ENCODE results near the gene ZFAND2A.
"Not testable (repeated sequence)": the region's sequence is repeated elsewhere in the genome, so short reads cannot be mapped to it uniquely, and the experiment has no call there.

The ZFAND2A gene

DNA sequence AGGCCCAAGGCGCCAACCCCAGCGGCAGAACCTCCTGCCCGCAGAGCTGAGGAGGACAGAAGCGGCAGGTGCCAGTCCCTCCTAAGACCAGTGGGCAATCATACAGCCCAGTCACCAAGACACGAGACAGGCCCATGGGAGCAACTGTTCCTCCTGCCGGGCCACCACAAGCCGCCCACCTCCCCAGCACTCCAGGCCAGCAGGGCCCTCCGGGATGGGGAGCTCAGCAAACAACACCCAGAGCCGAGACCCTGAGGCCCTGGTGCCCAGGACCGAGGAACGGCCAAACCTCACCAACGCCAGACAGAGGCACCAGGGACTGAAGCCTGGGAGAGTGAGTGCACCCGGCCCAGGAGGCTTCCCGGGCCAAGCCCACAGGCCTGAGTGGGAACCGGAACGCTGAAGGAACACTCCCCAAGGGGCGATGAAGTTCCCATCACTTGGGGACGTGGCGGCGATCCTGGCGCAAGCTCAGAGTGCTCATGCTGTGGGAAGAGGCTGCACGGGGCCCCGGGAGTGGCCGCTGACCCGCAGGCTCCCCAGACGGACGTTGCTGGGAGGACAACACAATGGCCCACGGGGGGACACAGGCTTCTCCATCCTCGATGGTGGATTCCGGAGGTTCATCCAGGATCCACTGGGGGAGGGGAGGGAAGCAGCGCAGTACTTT is 37.0 kb downstream of the ZFAND2A start:
- no peak for DNase-seq (ENCODE audit: low spot score)

DNA sequence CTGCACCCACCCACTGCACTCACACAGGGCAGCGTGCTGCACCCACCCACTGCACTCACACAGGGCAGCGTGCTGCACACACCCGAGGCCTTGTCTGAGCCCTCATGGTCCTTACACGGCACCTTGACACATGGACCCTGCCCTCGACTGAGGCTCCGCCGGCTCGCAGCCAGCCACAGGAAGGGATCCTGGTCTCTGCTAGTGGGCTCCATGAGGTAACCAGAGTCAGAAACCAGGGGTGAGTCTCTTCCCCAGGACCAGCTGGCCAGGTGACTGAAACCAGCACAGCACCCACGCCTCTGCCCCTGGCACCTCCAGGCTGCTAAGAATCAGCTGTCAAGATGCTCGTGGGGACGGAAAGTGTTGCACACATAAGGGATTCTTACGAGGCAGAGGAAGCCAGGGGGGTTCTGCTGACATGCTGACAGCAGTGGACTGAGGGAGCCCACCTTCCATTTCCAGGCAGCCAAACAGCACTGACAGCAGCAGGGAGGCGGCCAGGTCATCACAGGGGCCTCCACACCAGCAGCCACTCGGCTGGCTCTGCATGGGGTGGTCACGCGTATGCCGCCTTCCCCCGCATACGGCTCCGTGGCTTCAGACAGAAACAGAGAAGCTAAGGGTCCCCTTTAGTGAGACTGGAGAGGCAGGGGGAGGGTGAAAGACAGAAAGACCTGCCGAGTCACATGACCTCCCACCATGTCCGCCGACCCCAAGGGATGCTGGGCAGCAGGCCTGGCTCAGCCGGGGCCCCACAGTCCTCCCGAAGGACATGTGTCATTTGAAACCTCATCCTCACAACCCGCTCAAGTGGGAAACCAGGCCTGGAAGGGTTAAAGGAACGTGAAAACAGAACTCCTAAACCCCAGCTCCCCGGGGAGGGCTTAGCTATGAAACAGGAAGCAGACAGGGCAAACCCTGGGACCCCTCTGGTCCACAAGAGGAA is 37.8 kb downstream of the ZFAND2A start:
- no peak for DNase-seq (ENCODE audit: low spot score)

DNA sequence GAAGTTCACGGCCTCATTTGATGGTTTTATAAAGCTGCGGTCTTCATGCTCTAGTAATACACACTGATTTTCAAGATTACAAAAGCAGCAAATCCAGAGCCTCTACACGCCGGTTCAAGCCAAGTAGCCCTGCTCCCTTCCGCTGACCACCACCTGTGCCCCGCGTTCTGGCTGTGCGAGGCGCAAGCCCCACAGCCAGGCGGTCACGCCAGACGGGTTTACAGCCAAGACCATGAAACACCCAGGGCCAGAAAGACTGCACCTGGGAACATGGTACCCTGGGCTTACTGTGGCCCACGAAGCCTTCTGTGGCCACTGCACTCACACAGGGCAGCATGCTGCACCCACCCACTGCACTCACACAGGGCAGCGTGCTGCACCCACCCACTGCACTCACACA is 38.5 kb downstream of the ZFAND2A start:
- DNase-seq (ENCODE audit: low spot score) = no peak

DNA sequence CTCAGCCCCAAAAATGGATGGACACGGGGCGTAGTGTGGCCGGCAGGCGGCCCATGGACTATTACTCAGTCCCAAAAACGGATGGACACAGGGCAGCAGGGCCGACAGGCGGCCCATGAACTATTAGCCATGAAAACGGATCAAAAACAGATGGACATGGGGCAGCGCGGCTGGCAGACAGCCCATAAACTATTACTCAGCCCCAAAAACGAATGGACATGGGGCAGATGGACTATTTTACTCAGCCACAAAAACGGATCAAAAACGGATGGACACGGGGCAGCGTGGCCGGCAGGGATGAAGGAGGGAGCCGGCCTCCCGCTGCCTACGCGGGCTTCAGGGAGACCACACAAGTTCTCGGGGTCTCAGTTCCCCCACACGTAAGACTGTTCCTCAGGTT is 39.2 kb downstream of the ZFAND2A start:
- DNase-seq (ENCODE audit: low spot score) = no peak

DNA sequence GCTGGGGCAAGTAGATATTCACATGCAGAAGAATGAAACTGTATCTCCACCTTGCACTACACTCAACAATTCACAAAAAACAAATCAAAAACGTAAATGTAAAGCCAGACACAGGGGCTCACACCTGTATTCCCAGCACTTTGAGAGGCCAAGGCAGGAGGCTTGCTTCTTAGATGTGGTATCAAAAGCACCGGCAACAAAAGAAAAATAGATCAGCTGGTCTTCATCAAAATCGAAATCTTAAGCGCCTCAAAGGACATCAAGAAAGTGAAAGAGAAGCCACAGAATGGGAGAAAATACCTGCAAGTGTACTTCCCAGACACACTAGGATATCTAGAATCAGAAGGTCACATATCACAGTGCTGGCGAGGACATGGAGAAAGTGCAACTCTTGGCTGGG is 40.8 kb downstream of the ZFAND2A start:
- DNase-seq (ENCODE audit: low spot score) = no peak

DNA sequence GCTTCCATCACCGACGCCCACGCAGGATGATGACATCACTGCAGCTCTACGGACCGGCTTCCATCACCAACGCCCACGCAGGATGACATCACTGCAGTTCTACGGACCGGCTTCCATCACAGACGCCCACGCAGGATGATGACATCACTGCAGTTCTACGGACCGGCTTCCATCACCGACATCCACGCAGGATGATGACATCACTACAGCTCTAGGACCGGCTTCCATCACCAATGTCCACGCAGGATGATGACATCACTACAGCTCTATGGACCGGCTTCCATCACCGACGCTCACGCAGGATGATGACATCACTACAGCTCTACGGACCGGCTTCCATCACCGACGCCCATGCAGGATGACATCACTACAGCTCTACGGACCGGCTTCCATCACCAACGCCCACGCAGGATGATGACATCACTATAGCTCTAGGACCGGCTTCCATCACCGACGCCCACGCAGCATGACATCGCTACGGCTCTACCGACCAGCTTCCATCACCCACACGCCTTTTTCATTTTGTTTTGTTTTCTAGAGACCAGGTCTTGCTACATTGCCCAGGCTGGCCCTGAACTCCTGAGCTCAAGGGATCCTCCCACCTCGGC is 42.6 kb downstream of the ZFAND2A start:
- no peak for DNase-seq (ENCODE audit: low spot score)

DNA sequence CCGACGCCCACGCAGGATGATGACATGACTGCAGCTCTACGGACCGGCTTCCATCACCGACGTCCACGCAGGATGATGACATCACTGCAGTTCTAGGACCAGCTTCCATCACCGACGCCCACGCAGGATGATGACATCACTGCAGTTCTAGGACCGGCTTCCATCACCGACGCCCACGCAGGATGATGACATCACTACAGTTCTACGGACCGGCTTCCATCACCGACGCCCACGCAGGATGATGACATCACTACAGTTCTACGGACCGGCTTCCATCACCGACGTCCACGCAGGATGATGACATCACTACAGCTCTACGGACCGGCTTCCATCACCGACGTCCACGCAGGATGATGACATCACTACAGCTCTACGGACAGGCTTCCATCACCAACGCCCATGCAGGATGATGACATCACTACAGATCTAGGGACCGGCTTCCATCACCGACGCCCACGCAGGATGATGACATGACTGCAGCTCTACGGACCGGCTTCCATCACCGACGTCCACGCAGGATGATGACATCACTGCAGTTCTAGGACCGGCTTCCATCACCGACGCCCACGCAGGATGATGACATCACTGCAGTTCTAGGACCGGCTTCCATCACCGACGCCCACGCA is 43.5 kb downstream of the ZFAND2A start:
- not testable (repeated sequence) for DNase-seq (ENCODE audit: low spot score)

DNA sequence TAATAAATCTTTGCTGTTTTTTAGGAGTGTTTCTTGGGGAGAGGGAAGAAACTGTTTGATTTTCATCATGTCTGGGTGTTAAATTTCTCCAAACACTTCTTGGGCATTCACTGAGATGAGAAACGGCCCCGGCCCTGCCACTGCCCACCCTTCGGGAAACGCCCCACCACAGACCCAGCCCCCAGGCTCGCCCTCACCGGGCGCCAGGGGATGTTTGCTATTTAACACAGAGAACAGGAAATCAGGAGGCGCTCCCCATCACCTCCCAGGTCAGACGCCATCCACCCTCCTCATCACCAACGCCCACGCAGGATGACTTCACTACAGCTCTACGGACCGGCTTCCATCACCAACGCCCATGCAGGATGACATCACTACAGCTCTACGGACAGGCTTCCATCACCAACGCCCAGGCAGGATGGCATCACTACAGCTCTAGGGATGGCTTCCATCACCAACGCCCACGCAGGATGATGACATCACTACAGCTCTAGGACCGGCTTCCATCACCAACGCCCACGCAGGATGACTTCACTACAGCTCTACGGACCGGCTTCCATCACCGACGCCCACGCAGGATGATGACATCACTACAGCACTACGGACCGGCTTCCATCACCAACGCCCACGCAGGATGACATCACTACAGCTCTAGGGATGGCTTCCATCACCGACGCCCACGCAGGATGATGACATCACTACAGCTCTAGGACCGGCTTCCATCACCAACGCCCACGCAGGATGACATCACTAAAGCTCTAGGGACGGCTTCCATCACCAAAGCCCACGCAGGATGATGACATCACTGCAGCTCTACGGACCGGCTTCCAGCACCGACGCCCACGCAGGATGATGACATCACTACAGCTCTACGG is 44.6 kb downstream of the ZFAND2A start:
- DNase-seq (ENCODE audit: low spot score) = not testable (repeated sequence)

DNA sequence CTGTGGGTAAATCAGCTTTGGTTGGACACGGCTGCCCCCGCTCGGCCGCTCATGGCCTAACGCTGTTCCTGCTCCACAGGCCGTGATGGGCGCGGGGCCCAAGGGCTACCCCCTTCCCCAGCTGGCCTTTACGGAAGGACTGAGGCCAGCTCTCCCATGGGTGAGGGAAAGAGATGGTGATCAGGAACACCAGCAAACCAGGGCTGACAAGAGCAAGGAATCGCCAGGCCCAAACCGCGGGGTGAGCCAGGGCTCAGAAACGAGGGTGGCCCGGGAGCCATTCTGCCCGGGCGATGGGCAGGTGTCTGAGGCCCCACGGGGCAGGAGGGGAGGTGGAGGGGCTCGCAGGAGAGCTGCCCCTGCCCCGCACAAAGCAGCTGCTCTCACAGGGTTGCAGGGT is 45.5 kb downstream of the ZFAND2A start:
- DNase-seq (ENCODE audit: low spot score) = no peak

DNA sequence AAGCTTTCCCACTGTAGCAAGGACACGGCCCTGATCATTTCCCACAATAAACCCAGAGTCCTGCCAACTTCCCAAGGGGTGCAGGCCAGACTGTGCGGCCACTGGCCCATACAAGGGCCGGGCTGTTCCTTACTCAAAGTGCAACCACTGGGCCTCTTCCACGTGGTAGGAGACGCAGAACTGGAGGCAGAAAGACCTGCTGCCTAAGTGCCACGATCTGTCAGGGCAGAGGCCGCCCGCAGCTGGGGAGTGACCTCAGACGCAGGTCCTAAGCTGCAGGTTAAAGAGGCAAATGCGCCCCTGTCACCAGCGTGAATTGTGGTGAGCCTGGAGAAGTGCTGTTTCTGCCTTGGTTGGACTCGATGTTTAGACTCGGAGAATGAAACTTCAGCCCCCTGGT is 45.9 kb downstream of the ZFAND2A start:
- no peak for DNase-seq (ENCODE audit: low spot score)

DNA sequence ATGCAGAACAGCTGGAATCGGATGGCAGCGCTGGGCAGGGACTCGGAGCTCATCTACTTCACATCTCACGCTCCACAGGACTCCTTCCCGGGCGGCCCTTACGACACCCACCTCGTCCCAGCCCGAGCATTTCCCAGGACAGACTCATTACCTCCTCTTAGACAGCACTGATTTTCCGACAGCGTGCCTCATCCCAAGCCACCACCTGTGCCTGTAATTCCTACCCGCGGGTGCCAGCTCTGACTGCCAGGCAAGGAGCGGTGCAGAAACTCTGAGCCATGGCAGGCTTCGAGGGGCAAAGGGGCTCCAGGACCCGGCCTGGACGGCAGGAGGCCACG is 46.5 kb downstream of the ZFAND2A start:
- DNase-seq (ENCODE audit: low spot score) = no peak

DNA sequence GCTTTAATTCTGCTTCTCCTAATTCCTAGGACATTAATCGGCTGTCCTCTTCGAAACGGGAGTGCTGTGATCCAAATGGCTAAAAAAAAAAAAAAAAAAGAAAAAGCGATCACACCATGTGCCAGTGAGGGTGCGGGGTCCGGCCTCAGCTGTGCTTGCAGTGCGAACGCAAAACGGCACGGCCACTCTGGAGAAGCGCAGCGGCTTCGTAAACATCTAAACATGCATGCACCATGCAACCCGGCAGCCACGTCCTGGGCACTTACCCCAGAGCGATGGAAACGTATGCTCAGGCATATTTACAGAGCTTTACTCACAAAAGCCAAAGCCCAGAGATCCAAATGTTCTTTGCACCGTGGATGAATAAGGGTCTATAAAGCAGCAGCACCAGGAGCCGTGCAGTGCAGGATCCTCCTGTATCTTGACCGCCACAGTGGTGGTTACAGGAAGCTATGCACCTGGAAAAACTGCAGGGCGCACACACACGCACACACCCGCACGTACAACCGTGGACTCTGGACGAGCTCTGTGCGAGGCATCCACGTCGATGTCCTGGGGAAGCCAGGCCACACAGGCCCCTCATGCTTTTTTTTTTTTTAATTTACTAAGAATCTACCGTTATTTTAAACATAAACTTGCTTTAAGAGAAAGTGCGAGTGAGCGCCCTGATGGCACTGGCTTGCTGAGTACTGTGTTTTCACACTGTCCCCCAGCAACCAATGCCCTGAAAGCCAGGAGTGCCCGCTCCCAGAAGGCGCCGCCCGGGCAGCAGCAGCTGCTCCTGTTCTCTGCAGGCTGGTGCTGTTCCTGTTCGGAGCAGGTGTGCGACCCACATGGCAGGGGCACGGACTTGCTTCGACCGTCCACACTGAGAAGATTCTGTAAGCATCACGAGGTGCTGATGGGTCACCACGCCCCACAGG is 47.1 kb downstream of the ZFAND2A start:
- DNase-seq (ENCODE audit: low spot score) = no peak

DNA sequence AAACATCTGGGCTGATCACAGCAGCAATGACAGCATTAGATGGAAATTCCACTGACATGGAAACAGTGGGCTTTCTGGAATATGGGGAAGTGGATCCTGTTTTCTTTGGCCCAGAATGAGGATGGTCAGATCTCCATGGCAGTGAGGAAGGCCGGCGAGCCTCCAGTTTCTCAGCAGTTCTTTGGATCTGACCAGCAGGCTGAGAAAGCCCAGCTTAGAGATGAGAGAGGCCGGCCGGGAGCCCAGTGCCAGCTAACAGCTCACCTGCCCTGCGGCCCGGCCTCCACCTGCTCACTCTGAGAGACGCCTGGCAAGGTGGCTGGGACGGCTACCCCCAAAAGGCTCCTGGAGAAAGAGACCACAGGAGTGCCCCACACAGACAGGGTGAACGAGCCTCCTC is 47.9 kb downstream of the ZFAND2A start:
- DNase-seq (ENCODE audit: low spot score) = no peak

DNA sequence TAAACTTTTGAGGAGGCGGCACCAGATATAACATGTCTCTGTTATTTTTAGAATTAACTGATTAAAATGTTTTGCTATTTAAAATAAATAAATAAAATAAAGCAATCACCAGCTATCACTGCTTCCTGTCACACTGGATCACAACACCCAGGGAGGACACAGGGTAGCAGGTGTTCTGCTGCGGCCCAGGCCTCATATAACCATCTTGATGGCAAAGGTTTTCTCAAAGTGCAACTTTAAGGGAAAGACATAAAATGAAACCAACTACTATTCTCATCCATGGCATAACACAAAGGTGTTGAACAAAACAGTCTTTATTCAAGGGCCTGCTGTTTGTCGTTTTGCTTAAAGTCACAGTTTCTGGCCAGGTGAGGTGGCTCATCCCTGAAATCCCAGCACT is 48.8 kb downstream of the ZFAND2A start:
- no peak for DNase-seq (ENCODE audit: low spot score)

DNA sequence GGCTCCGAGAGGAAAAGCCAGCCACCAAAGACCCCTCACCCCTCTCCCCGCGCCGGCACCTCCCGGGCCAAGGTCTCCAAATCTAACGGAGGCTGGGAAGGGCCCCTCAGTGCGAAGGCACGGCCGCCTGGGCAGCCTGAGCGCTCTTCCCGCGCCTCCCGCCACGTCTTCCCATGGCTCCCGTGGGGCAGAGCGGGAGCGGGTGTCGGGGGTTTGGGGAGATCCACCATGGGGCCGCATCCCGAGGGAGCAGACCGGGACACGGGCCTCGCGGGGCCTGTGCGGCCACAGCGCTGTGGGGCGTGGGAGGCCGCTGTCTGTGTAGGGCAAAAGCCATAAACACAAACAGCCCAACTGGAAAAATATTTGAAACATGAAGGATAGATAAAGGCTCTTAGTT is 49.6 kb downstream of the ZFAND2A start:
- DNase-seq (ENCODE audit: low spot score) = no peak

DNA sequence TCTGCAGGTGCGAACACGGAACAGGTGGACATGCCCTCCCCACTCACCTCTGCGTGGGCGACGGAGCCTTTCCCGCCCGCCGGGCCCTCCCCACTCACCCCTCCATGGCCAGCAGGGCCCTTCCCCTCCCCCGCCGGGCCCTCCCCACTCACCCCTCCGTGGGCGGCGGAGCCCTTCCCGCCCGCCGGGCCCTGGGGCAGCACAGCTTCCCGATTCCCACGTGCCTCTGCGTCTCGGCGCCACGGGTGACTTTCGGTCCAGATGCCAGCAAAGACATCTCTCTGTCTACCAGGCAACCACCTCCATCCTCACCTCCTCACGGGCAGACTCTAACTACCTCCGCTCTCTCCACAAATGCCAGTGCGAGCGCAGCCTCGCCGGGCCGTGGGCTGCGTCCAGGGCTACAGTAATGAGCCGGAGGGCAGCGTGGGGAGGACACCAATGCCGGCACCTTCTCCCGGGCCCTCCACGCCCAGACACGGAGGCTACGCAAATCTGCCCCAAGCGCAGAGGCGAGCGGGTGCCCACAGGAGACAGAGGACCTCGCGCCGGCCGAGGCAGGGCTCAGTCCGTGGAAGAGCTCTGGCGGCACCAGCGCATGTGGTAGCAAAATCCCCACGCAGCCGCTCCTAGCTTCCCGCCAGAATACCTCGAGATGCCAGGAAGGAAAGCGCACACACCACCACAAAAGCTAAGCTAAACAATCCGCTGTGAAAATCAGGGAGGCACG is 50.2 kb downstream of the ZFAND2A start:
- DNase-seq (ENCODE audit: low spot score) = no peak

DNA sequence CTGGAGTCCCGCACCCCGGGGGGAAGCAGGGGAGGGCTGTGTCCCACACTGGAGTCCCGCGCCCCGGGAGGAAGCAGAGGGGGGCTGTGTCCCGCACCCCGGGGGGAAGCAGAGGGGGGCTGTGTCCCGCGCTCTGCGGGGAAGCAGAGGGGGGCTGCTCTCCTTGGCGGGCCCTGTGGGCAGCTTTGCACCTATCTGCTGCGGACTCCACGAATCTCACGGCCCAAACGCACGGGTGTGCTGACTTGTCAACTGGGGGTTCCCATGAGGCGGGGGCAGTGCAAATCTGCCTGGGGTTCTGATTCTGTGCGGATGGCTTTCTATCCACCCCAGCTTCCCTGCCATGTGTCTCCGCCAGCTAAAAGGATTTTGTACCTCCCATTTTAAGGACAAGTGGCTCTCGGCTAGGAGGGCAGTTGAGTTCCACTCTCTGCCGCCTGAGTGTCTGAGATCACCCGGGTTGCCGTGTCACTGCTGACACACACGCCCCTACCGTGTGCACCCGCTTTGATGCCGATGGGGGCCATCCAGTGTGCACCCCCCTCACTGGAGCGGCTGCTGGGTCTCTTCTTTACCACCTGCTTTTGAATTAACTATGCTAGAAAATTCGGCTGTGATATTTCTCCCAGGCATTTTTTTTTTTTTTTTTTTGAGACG is 51.6 kb downstream of the ZFAND2A start:
- DNase-seq (ENCODE audit: low spot score) = no peak

DNA sequence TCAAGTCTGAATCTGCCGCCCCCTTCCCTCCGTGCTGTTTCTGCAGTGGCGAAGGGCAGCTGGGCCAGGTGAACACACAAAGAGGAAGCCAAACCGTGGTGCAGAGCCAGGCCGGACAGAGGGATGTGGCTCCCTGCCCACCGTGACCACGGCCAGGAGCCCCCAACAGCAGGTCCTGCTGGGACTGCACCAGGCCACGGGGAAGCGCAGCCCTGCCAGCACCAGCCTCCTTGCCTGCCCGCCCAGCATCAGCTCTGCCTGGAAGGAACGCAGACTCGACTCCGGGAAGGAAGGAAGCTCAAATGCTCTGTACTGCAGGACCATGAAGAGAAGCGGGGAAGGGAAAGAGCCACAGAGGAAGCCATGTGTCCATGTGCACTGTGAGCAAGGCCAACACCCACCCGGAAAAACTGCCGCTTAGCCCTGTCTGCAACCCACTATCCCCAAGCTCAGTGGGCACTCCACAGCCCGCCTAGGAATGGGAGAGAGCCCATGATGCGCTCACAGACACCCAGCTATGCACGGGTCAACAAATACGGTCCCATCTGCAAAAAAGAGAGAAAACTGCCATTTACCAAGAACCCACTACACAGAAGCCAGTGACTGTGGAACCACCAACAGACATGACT is 53.1 kb downstream of the ZFAND2A start:
- no peak for DNase-seq (ENCODE audit: low spot score)
